AG04450 (cell line): ENCODE results near the gene POU2AF1. TPM values are rescaled to one million over a fixed set of nuclear protein-coding genes. Genes with fewer than 3 reads are reported as not detected.
"Not testable (repeated sequence)": the region's sequence is repeated elsewhere in the genome, so short reads cannot be mapped to it uniquely, and the experiment has no call there.

ENCODE experiments used
- CTCF ChIA-PET: fragments of 300-600, 350-600 bp; formaldehyde crosslinking; extraction: SDS; loops from one replicate; lab custom pipeline; 2022; ENCODE audit warnings: antibody characterized with exemption, inconsistent platforms; lab: Charles Lee
- POLR2A ChIA-PET: fragments of 350-600 bp; formaldehyde crosslinking; extraction: SDS; loops from one replicate; lab custom pipeline; 2021; ENCODE audit warnings: antibody characterized with exemption, inconsistent platforms; lab: Yijun Ruan, JAX
- DNase-seq: peaks from one replicate; pipeline ENCODE4 v3.0.0-alpha.2; 2011; ENCODE audit warnings: low read depth, low spot score
- H3K27ac ChIP-seq: one replicate; pipeline ENCODE4 v1.5.1; 2012; ENCODE audit warnings: low read depth, low read length, control low read depth
- H3K27me3 ChIP-seq: one replicate; pipeline ENCODE4 v1.6.0; 2012; ENCODE audit warnings: low read length; ENCODE audit not compliant: control insufficient read depth, insufficient read depth
- H3K4me3 ChIP-seq: 2 replicates; pipeline ENCODE4 v1.5.1; 2011; ENCODE audit warnings: mild to moderate bottlenecking, low read depth, low read length, control low read depth
- H3K9me3 ChIP-seq: 2 replicates; pipeline ENCODE4 v1.5.1; 2012; ENCODE audit warnings: low read length; ENCODE audit not compliant: control insufficient read depth, insufficient read depth
- CTCF ChIP-seq: IDR thresholded peaks from 2 replicates; pipeline ENCODE4 v1.5.1; 2011; ENCODE audit warnings: low read depth, low read length, control low read depth, inconsistent platforms
- polyA plus RNA-seq: library from polyadenylated mRNA; depleted of rRNA; stranded (reverse); fragments of >200 nt; gene quantifications from 2 replicates; pipeline ENCODE4 v1.2.3, GENCODE V29; 2011

Gene POU2AF1
- polyA plus RNA-seq, 1 experiment: not detected

DNA sequence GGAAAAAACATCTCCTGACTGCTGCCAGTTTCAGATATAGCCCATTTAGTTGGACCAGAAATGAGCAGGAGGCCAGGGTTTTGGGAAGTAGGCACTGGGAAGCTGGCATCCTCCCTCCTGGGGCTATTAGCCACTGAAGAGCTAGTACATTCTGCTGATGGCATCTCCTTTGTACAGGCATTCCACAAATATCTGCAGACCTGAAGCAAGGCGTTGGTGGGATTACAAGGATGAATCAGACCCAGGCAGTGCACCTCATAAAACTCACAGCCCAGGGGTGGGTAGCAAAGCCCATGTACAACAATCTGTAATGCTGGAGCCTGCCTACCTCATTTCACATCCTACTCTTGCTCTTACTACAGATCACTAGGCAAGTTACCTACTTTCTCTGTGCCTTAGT, 27.5 kb upstream of the POU2AF1 start:
- CTCF ChIA-PET: no interaction called here
- Histone ChIP-seq H3K27me3 (peaks cover 5% of the 10 kb centered on the region), H3K9me3 (no peaks in the 10 kb centered on the region), H3K27ac (no peak overlapping the region), H3K4me3 (no peak overlapping the region)
- TF ChIP-seq CTCF: no peak
- POLR2A ChIA-PET: no interaction called here
- DNase-seq: no peak

GRCh38 chr11:111406091-111406490, 27.0 kb upstream of the POU2AF1 start:
- no peak for TF ChIP-seq CTCF
- POLR2A ChIA-PET: no interaction called here
- no peak overlapping the region for H3K27ac ChIP-seq
- DNase-seq: no peak
- H3K4me3 ChIP-seq: no peak overlapping the region
- CTCF ChIA-PET: no interaction called here
- no peaks in the 10 kb centered on the region for H3K9me3 ChIP-seq
- peaks cover 3% of the 10 kb centered on the region for H3K27me3 ChIP-seq

DNA sequence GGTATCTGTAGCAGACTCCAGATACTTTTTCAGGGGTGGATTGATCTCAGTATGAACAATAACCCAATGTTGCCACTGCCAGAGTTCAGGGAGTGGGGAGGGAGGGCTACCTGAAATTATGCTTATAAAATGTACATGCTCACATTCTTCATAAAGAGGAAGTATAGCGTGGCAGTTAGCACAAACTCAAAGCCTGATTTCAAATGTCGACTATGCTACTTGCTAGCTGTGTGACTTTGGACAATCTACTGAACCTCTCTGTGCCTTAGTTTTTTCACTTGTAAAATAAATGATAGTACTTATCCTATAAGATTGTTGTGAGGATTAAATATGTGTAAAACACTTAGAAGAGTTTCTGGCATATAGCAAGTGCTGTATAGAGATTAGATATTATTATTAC, 26.5 kb upstream of the POU2AF1 start:
- TF ChIP-seq CTCF: no peak
- H3K4me3 ChIP-seq: no peak overlapping the region
- no peaks in the 10 kb centered on the region for H3K9me3 ChIP-seq
- H3K27me3 ChIP-seq: peaks cover 3% of the 10 kb centered on the region
- H3K27ac ChIP-seq: no peak overlapping the region
- no peak for DNase-seq
- ChIA-PET POLR2A (no interaction called here), CTCF (no interaction called here)

DNA sequence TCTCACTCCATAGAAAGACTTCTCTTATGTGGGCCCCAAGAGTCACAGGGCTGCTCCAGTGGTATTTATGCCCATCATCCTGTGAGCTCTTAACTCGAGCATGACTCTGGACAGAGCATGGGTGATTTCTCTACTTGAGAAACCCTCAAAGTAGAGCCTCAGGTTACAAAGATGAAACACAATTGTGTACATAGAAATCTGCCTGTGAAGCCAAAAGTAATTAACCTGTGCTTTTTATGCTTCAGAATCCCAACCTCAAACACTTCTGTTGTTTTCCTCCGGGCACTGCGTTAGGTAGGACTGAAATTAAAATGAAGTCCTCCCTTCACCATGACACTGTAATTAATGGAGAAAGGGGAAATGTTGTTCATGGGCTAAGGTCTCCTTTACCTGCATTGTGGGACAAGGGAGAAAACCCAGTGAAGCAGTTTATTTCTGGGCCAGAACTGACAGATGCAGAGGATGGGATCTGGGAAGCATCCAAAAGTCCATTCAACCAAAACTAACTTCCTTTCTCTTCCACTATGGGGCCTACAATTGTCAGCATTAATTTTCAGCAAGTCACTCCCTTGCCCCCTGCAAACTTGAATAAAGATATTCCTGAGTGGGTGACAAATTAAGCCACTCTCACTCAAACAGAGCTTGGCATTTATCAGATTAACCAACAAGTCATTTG, 24.1 kb upstream of the POU2AF1 start:
- DNase-seq: no peak
- Histone ChIP-seq H3K4me3 (no peak overlapping the region), H3K27me3 (peaks cover 9% of the 10 kb centered on the region), H3K27ac (no peak overlapping the region), H3K9me3 (no peaks in the 10 kb centered on the region)
- TF ChIP-seq CTCF: no peak
- POLR2A ChIA-PET: no interaction called here
- CTCF ChIA-PET: no interaction called here

DNA sequence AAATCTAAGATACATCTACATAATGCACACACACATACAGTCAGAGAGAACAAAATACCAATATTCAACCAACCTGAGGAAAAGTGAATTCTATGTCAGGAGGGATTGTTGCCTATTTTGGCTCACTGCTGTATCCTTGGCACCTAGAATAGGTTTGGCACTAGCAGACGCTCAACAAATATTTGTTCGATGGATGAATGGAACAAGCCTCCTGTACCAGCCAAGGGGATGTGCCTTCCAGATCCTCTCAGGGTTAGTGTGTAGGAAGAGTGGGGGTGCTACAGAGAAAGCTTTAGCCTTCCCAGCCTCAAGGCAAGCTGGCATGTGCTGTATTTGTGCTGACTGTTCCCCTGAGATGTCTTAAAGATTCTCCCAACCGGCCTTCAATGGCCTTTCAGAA, 23.3 kb upstream of the POU2AF1 start:
- no peak for DNase-seq
- Histone ChIP-seq H3K27ac (no peak overlapping the region), H3K27me3 (peaks cover 9% of the 10 kb centered on the region), H3K9me3 (no peaks in the 10 kb centered on the region), H3K4me3 (no peak overlapping the region)
- no peak for TF ChIP-seq CTCF
- ChIA-PET POLR2A (no interaction called here), CTCF (no interaction called here)

GRCh38 chr11:111401957-111402356, 22.9 kb upstream of the POU2AF1 start:
- H3K27ac ChIP-seq, H3K4me3 ChIP-seq, DNase-seq, H3K27me3 ChIP-seq, H3K9me3 ChIP-seq, POLR2A ChIA-PET, CTCF ChIA-PET: not testable (repeated sequence)
